Measurements from ENCODE around the gene PLCB4.

DNA sequence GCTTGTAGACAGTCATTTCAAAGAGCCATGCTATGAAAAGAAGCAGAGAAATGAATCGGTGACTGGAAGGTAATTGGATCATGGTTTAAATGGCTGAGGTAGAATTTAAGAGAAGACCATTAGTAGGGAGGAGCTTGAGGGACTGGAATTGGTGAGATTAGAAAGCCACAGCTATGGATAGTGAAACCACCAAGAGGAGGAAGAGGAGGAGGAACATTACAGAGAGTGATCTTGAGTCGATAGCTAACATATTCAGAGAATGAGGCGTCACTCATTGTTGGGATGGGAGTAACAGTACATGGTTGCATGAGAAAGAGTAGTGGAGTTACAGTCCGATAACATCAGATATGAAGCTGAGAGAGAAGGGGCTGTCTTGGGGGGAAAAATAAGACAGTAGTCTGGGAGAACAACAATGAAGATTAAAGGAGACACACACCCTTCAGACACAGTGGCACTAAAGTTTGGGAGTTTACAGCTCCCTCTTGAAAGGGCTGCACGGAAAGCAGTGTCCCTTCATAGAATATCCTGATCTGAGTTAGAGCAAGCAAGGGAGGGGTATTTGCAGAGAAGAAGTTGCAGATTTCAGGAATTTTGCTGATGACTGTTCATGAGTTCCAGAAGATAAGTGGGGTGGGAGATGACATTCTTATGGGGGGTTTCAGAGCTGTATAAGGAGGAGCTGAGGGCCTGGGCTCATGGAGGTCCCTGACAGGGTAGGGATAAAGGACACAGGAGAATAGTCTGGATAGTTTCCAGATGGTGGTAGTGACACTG is 430.4 kb downstream of the PLCB4 start:
- no peak for TF ChIP-seq POLR2A (IDR thresholded peaks at IDR 0.05)
- TF ChIP-seq, protein P1, sequence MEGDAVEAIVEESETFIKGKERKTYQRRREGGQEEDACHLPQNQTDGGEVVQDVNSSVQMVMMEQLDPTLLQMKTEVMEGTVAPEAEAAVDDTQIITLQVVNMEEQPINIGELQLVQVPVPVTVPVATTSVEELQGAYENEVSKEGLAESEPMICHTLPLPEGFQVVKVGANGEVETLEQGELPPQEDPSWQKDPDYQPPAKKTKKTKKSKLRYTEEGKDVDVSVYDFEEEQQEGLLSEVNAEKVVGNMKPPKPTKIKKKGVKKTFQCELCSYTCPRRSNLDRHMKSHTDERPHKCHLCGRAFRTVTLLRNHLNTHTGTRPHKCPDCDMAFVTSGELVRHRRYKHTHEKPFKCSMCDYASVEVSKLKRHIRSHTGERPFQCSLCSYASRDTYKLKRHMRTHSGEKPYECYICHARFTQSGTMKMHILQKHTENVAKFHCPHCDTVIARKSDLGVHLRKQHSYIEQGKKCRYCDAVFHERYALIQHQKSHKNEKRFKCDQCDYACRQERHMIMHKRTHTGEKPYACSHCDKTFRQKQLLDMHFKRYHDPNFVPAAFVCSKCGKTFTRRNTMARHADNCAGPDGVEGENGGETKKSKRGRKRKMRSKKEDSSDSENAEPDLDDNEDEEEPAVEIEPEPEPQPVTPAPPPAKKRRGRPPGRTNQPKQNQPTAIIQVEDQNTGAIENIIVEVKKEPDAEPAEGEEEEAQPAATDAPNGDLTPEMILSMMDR (IDR thresholded peaks at IDR 0.05), result no peak

Measured in vagina (tissue), 2 donors.